HG02623 (cell line): ENCODE measurements around the gene RASA2.
A peak's percentile ranks its signal among the peaks of the same experiment; 100 is the strongest.
"Not testable (repeated sequence)": the region's sequence is repeated elsewhere in the genome, so short reads cannot be mapped to it uniquely, and the experiment has no call there.

Source experiments
- ATAC-seq: cut with Tn5 transposase; IDR thresholded peaks from one replicate; pipeline ENCODE4 v1.9.1; 2021; ENCODE audit warnings: moderate library complexity; ENCODE audit not compliant: unreplicated experiment

Gene RASA2

GRCh38 chr3:141493184-141493583 is 6.4 kb downstream of the RASA2 start:
- ATAC-seq, result no peak

DNA sequence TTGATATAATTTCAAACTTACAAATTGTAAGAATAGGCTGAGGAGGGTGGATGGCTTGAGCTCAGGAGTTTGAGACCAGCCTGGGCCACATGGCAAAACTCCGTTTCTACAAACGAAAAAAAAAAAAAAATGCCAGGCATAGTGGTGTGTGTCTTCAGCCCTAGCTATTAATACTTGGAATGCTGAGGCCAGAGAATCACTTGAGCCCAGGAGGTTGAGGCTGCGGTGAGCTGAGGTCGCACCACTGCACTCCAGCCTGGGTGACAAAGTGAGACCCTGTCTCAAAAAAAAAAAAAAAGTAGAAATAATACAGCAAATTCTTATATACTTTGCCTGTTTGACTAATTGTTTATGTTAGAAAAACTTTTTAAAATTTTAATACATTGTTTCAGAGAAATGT is 10.8 kb downstream of the RASA2 start:
- not testable (repeated sequence) for ATAC-seq

DNA sequence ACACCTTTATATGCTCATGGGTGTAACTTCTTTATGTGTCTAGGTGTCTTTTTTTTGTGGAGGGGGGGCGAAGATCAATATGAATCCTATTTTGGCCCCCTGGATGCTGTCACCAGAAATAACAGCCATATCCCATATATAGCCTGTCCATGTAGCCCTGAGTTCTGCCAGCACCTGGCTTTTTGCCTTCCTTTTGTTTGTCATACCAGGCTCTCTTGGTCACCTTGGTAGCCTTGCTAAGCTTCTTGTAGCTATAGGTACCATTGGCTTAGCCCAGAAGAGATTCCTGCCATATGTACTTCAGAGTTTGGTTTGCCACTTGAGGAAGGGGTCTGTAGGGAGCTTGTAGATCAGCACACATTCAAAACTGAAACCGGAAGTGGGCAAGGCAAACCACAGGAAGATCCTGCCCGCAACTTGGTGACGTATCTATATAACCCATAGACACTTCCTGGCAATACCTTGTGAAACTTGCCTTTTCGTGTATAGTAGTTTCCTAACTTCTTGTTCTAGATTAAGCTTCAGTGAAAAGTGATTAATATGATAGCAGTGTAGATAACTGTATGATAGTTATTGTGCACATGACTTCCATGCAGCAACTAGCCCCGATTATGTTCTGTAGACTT is 11.9 kb downstream of the RASA2 start:
- ATAC-seq, result peak; percentile 89

- no peak for ATAC-seq
Observed at GRCh38 chr3:141499284-141499683, 12.5 kb downstream of the RASA2 start.

GRCh38 chr3:141499965-141500364 is 13.1 kb downstream of the RASA2 start:
- ATAC-seq, result no peak

DNA sequence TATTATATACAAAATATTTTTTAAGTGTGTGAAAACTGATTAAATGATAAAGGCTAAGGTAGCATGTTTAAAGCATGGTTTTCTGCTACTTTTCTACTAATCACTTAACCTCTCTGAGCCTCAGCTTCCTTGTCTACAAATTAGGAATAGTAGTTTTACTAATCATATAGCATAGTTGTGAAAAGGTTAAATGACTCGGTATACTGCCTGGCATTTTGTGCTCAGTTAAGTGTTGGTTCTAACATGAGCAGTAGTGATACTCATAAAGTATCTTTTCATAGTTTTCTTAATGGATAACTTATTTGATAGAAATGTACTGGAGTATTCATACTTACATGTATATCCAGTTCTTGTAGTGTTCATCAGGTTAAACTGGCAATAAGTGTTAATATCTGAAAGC is 13.6 kb downstream of the RASA2 start:
- ATAC-seq, result no peak

GRCh38 chr3:141505166-141505565 is 18.3 kb downstream of the RASA2 start:
- ATAC-seq, result no peak

DNA sequence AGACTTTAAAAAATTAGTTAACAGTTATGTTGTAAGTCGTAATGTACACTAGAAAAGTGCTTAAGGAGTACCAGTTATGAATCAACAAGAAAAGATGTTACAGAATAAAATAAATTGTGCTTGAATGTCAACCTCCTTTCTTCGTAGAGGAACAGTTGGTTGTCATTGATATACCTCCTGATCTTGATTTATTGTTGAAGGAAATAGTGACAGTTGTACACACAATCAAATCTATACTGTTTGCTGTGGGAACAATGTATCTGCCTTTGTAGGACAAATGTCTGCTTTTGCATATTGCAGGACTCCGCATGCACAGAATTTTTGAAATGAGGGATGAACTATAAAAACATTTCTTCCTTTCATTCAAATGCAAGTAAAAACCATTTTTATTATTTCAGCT is 19.2 kb downstream of the RASA2 start:
- ATAC-seq, result no peak

DNA sequence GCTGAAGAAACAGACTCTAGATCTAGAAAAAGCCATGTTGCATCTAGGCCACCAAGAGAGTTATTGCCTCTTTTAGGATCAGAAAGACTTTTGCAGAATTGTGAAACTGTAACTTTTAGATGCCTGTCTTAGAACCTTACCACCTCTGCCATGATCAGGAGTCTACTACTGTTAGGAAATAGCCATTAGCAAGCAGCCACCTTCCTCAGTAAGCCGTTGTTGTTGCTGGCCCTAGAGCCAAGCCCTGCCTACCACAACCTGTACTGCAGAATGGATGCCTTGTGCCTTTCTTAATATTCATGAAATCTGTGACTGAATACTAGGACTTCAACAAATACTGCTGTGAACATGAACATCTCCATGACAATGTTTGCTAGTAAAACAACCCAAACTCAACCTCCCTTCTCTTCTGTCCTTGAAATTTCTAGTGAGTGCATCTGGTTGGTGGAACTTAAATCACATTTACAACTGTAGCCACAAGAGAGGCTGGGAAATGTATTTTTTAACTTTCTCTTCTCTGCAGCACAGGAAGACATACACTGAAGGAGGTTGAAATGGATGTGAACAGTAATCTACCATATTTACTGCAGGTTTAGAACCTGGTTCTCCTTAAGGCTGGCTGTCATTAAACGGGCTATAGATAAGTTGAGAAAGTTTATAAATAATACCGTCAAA is 20.7 kb downstream of the RASA2 start:
- ATAC-seq, result no peak

DNA sequence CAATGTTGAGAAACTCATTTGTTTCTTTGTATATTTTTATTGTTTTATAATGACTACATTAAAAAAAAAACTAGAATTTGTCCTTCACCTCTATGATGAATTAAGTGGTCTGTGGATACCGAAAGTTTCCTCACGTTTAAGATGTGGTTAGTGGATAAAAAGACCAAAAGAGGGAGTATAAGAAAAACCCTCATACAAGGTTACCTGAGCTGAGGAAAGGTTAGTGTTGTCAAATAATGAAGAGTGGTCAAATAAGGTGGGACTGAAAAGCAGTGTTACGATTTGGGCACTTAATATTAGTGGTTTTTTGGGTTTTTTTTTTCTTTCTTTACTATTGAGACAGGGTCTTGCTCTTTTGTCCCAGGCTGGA is 21.2 kb downstream of the RASA2 start:
- no peak for ATAC-seq

GRCh38 chr3:141511361-141511760 is 24.5 kb downstream of the RASA2 start:
- no peak for ATAC-seq

DNA sequence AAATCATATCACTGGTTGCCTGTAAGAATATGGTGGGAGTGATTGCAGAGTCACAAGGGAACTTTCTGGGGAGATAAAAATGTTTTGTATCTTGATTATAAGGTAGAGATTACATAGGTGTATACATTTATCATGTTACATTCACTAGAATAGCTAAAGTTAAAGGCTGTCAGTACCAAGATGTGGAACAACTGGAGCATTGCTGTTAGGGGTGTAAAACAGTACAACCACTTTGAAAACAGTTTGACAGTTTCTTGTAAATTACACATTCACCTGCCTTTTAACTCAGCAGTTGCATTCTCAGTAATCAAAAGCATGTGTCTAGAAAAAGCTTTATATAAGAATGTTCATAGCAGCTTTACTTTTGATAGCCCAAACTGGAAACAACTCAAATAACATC is 27.6 kb downstream of the RASA2 start:
- ATAC-seq, result no peak

- no peak for ATAC-seq
Observed at GRCh38 chr3:141519587-141519986, 32.8 kb downstream of the RASA2 start.

GRCh38 chr3:141521781-141522180 is 35.0 kb downstream of the RASA2 start:
- ATAC-seq, result no peak

- no peak for ATAC-seq
Observed at GRCh38 chr3:141523615-141524375, 37.0 kb downstream of the RASA2 start.

DNA sequence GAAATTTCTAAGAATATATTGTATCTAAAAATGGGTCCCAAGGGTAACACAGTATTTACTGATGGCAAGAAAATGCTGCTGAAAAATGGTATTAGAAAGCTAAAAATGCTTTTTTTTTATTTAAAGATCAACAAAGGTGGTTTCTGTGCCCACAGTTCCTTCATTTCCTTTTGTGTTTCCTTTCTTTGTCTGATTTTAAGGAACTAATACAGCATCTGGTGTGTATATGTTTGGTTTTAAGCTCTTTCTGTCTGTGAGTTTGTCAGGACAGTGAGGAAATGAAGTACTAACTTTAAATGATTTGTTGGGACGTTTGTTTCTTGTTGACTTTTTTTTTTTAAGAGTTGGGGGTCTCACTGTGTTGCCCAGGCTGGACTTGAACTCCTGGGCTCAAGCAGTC is 38.2 kb downstream of the RASA2 start:
- no peak for ATAC-seq

DNA sequence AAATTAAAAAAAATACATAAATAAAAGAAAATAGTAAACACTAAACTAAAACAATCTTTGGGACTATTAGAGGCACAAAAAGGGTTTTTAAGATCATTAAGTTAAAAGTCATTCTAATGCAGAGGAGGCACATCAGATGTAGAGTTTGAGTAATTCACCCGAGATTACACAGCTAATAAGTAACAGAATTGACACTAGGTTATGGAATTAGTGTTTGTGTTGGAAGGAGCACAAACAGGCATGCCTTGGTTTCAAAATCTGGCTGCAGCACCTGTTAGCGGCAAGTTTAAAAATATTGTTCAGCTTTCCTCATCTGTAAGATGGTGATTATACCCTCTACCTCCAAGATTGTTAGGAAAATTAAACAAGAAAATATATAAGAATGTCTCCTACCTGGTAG is 39.0 kb downstream of the RASA2 start:
- ATAC-seq, result no peak

DNA sequence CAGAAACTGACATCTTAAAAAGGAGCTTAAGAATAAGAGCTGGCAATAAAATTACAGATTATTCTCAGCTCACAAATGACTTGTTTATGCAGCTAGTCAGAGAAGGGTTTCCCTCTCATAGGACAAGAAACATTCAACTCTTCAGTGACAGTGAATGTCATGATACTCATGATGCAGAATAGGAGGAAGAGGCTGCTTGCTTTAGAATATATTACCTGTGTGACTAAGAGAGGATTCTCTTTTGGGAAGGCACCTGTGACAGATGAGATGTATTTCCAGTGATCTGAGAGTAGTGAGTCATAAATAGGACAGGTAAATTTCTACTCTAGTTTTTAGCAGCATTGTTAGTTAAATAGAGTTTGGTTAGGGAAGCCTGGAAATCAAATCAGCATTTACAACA is 39.9 kb downstream of the RASA2 start:
- no peak for ATAC-seq

DNA sequence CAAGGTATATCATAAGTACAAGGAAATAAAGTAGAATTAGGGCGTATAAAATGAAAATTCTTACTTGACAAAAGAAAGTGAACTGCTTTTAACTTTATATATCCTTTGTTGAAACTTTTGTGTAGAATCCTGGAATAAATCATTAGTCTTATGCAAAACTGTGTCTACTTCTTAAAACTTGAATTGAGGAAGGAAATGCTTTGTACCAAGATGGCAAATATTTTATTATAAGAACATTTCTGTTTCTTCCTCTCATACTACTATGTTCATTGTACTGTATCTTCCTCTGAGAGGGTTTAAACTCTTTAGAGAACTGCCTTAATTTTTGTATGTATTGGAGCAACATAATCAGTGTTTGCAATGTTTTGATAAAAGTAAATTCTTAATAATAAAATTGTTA is 42.0 kb downstream of the RASA2 start:
- ATAC-seq, result no peak

GRCh38 chr3:141529256-141529655 is 42.4 kb downstream of the RASA2 start:
- no peak for ATAC-seq

DNA sequence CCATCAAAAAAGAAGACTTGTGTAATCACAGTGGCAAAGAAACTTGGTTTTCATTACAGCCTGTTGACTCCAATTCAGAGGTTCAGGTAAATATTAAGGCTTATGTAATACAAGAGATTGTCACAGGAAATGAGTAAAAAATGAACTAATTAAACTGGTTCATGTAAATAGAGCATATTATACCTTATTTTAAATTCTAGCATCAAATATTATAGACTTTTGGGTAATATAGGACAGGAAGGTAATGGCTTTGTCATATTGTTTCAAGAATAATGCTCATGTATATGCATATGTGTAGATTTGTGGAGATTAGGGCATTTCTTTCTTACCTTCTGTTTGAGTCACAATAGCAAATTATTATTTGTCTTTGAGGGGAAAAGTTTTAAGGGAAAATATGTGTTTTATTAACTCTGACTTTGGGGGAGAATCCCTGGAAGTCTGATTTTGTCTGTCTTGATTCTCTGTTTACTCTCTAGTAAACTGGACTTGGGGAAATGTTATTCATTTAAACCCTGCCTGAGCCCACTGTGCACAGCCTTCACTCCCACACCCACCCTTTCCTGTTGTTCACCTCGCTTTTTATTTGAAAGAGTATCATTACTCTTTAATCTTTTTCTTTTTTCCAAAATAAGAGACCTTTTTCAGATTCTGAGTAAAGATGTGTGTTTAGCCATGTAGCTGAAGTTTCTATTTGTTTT is 43.0 kb downstream of the RASA2 start:
- no peak for ATAC-seq

DNA sequence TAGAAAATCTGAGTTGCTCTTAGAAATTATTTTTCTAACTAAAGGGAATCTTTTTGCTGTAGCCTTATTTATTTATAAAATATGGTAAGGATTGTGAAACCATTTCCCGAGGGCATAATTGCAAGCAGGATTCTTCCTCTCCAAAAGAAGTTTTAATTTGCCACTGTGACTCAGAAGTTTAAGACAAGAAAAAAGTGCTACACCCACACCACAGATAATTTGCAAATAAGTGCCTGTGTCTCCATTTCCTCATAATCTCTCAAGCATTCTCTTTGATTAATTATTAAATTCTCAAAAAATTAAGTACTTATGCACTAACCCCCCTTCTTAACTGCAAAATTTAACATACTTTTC is 43.6 kb downstream of the RASA2 start:
- ATAC-seq, result no peak
